GM18517 (cell line): ENCODE measurements around the gene FNDC11.
"Not testable (repeated sequence)": the region's sequence is repeated elsewhere in the genome, so short reads cannot be mapped to it uniquely, and the experiment has no call there.

ENCODE experiments used
- ATAC-seq: cut with Tn5 transposase; IDR thresholded peaks from one replicate; pipeline ENCODE4 v1.9.1; 2021; ENCODE audit warnings: mild to moderate bottlenecking, moderate library complexity; ENCODE audit not compliant: unreplicated experiment

FNDC11 gene

GRCh38 chr20:63595416-63596127, 41.6 kb downstream of the FNDC11 start:
- no peak for ATAC-seq

- ATAC-seq: no peak
Measured at GRCh38 chr20:63596423-63596822, 42.5 kb downstream of the FNDC11 start.

GRCh38 chr20:63597651-63598478, 43.9 kb downstream of the FNDC11 start:
- no peak for ATAC-seq

GRCh38 chr20:63598479-63599395, 44.8 kb downstream of the FNDC11 start:
- ATAC-seq: no peak

- ATAC-seq: no peak
Measured at GRCh38 chr20:63599396-63600050, 45.6 kb downstream of the FNDC11 start.

- not testable (repeated sequence) for ATAC-seq
Measured at GRCh38 chr20:63601679-63602078, 47.7 kb downstream of the FNDC11 start.

GRCh38 chr20:63602321-63602720, 48.4 kb downstream of the FNDC11 start:
- ATAC-seq: no peak
